Calu3 (cell line): ENCODE data around the gene APP. TPM values are rescaled to one million over a fixed set of nuclear protein-coding genes. Genes with fewer than 3 reads are reported as not detected.

Experiments
- BruUV-seq: library from RNA; stranded (reverse); fragments of 400-500 nt; replicated peaks from 2 replicates; lab custom pipeline; 2021; lab: Mats Ljungman, UMichigan
- CTCF ChIA-PET: fragments of 300-600 bp; sonication (Branson Sonifier 250); formaldehyde crosslinking; loops from one replicate; lab custom pipeline; 2022; ENCODE audit warnings: antibody characterized with exemption; lab: Charles Lee
- DNase-seq: peaks from one replicate; pipeline ENCODE4 v3.0.0; 2022
- H3K27ac Mint-ChIP-seq: one replicate; pipeline ENCODE4 v1.8.0; 2022; ENCODE audit warnings: mixed read lengths; ENCODE audit not compliant: unreplicated experiment
- H3K27me3 Mint-ChIP-seq: one replicate; pipeline ENCODE4 v1.8.0; 2022; ENCODE audit warnings: mixed read lengths; ENCODE audit not compliant: unreplicated experiment
- H3K36me3 Mint-ChIP-seq: one replicate; pipeline ENCODE4 v1.8.0; 2022; ENCODE audit warnings: mild to moderate bottlenecking, moderate library complexity, mixed read lengths; ENCODE audit not compliant: insufficient read depth, unreplicated experiment
- H3K4me1 Mint-ChIP-seq: one replicate; pipeline ENCODE4 v1.8.0; 2022; ENCODE audit warnings: mild to moderate bottlenecking, low read depth, mixed read lengths; ENCODE audit not compliant: unreplicated experiment
- H3K4me3 Mint-ChIP-seq: one replicate; pipeline ENCODE4 v1.8.0; 2022; ENCODE audit warnings: mild to moderate bottlenecking, low read depth, moderate library complexity, mixed read lengths; ENCODE audit not compliant: unreplicated experiment
- H3K9me3 Mint-ChIP-seq: one replicate; pipeline ENCODE4 v1.8.0; 2022; ENCODE audit warnings: low read depth, mixed read lengths; ENCODE audit not compliant: unreplicated experiment
- intact Hi-C: fragments of 100-400 bp; cut with micrococcal nuclease; formaldehyde crosslinking; loops from one replicate; pipeline ENCODE4 v1.10.0; 2022; ENCODE audit not compliant: unreplicated experiment
- total RNA-seq: library from RNA; stranded (reverse); gene quantifications from 2 replicates; pipeline ENCODE4 v1.2.3, GENCODE V29; 2022
- TF ChIP-seq, protein P1 (sequence below): fragments of 200-600 bp; IDR thresholded peaks from one replicate; pipeline ENCODE4 v1.8.0; 2022; ENCODE audit warnings: antibody characterized with exemption; ENCODE audit not compliant: unreplicated experiment

Gene APP
- total RNA-seq, 1 experiment from 2014 or later: 566 TPM

DNA sequence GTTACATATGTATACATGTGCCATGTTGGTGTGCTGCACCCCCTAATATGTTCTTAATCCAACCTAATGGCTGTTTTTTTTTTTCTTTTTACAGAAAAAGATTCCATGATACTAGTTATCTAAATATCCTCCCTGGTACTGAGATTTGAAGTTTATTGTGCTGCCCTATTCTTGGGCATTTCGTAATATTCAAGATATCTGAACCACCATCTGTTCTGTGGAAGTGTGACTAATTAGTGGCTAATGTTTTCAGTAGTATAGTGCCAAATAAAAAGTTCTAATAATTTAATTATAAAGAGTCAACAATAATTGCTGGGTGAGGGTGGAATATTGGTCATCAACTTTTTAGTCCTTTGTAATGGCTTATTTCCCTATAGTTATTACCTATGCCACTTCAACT lies 218.3 kb downstream of the APP start:
- TF ChIP-seq, protein P1, sequence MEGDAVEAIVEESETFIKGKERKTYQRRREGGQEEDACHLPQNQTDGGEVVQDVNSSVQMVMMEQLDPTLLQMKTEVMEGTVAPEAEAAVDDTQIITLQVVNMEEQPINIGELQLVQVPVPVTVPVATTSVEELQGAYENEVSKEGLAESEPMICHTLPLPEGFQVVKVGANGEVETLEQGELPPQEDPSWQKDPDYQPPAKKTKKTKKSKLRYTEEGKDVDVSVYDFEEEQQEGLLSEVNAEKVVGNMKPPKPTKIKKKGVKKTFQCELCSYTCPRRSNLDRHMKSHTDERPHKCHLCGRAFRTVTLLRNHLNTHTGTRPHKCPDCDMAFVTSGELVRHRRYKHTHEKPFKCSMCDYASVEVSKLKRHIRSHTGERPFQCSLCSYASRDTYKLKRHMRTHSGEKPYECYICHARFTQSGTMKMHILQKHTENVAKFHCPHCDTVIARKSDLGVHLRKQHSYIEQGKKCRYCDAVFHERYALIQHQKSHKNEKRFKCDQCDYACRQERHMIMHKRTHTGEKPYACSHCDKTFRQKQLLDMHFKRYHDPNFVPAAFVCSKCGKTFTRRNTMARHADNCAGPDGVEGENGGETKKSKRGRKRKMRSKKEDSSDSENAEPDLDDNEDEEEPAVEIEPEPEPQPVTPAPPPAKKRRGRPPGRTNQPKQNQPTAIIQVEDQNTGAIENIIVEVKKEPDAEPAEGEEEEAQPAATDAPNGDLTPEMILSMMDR: no peak
- Mint-ChIP-seq H3K4me1 (no peaks in the 10 kb centered on the region), H3K27ac (no peak overlapping the region), H3K4me3 (no peak overlapping the region), H3K27me3 (no peaks in the 10 kb centered on the region), H3K9me3 (no peaks in the 10 kb centered on the region), H3K36me3 (peaks cover 4% of the 10 kb centered on the region)
- CTCF ChIA-PET: no interaction called here
- DNase-seq: no peak
- BruUV-seq: no TSS peak
- intact Hi-C loops: no loop called here

- H3K4me1 Mint-ChIP-seq: no peaks in the 10 kb centered on the region
- CTCF ChIA-PET: no interaction called here
- DNase-seq: no peak
- no peak overlapping the region for H3K4me3 Mint-ChIP-seq
- peaks cover 4% of the 10 kb centered on the region for H3K36me3 Mint-ChIP-seq
- no peaks in the 10 kb centered on the region for H3K9me3 Mint-ChIP-seq
- BruUV-seq: no TSS peak
- no peak overlapping the region for H3K27ac Mint-ChIP-seq
- no peaks in the 10 kb centered on the region for H3K27me3 Mint-ChIP-seq
- intact Hi-C loops: no loop called here
- TF ChIP-seq, protein P1: no peak
Observed at GRCh38 chr21:25949701-25950100, 220.9 kb downstream of the APP start.

DNA sequence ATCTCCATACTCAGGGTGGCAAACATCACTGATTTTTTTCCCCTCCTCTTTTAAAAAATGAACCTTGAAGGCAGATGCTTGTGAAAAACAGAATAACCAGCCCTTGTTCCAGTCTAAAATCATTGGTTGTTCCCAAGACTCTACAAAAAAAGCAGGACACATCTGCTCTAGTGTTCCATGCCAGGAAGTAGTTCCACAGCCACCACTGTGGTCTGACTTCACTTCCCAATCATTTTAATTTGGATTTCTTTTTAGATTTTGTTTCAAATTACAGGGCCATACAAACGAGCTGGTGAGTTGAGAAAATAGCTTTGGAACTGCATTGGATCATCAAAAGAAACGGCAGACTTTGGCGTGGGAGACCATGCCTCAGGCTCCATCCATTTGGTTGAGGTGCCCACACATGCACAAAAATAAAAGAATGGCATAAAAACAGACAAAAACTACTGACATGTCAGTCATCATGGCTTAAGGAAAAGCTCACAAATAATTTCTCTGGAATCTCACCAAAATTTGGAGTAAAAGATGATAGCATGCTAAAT lies 225.8 kb downstream of the APP start:
- Mint-ChIP-seq H3K4me1 (no peaks in the 10 kb centered on the region), H3K36me3 (peaks cover 4% of the 10 kb centered on the region), H3K27ac (no peak overlapping the region), H3K4me3 (no peak overlapping the region), H3K9me3 (no peaks in the 10 kb centered on the region), H3K27me3 (no peaks in the 10 kb centered on the region)
- CTCF ChIA-PET: interaction anchor here (0.7 kb wide), 1 partner anchor 602 kb away, joined by 6 read pairs; no protein-coding TSS in a partner anchor
- TF ChIP-seq, protein P1: no peak
- intact Hi-C loops: no loop called here
- BruUV-seq: no TSS peak
- DNase-seq: no peak

DNA sequence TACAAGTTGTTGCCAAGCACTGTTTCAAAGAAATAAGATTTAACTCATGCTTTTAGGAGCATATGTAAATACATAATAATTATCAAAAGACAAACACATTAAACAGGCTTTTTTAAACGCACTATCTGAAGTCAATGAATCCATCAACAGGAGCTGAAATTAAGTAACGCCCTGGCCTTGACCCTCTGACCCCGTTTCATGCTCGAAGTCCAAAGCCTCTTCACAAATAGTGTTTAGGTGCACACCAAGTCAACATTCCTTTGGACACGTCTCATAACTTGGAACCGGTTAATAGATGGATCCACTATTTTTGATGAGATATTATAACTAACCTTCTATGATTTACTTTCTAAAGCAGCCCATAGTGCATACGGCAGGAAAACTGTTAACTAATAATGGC lies 226.5 kb downstream of the APP start:
- DNase-seq: no peak
- Mint-ChIP-seq H3K4me1 (no peaks in the 10 kb centered on the region), H3K27ac (no peak overlapping the region), H3K4me3 (no peak overlapping the region), H3K36me3 (peaks cover 4% of the 10 kb centered on the region), H3K27me3 (no peaks in the 10 kb centered on the region), H3K9me3 (no peaks in the 10 kb centered on the region)
- no TSS peak for BruUV-seq
- intact Hi-C loops: no loop called here
- CTCF ChIA-PET: no interaction called here
- TF ChIP-seq, protein P1: no peak
